Measurements from ENCODE around the gene RASGRP4. TPM values are rescaled to one million over a fixed set of nuclear protein-coding genes. Genes with fewer than 3 reads are reported as not detected.

Gene RASGRP4
- polyA plus RNA-seq, 6 donors from 2014 or later: 0.27 to 0.60 (median 0.30) TPM; not detected in 3

GRCh38 chr19:38402623-38402966 lies 23.4 kb downstream of the RASGRP4 start:
- peaks cover 0 to 28% (median 22%) of the 10 kb centered on the region in 3 donors for H3K27me3 Mint-ChIP-seq
- ATAC-seq (ENCODE audit: low read depth in 2 of 2) (no peak), DNase-seq (no peak)
- peak overlapping the region; percentile 63 to 95 (median 89) for H3K27ac Mint-ChIP-seq
- H3K4me3 Mint-ChIP-seq: peak overlapping the region; percentile 88 to 96 (median 92)
- peaks cover 4 to 24% (median 18%) of the 10 kb centered on the region in 3 donors for H3K4me1 Mint-ChIP-seq
- no peaks in the 10 kb centered on the region for H3K36me3 Mint-ChIP-seq
- no peaks in the 10 kb centered on the region for H3K9me3 Mint-ChIP-seq

GRCh38 chr19:38401148-38401547 lies 24.9 kb downstream of the RASGRP4 start:
- no peaks in the 10 kb centered on the region for H3K9me3 Mint-ChIP-seq
- H3K4me1 Mint-ChIP-seq: peaks cover 4 to 34% (median 27%) of the 10 kb centered on the region in 3 donors
- peaks cover 12 to 42% (median 34%) of the 10 kb centered on the region in 3 donors for H3K27me3 Mint-ChIP-seq
- H3K4me3 Mint-ChIP-seq: peak overlapping the region in 1 of 8 donors; percentile 78
- no peaks in the 10 kb centered on the region for H3K36me3 Mint-ChIP-seq
- ATAC-seq (ENCODE audit: low read depth in 2 of 2): no peak
- peak overlapping the region in 2 of 6 donors; percentile 15 to 41 for H3K27ac Mint-ChIP-seq
- no peak for DNase-seq

DNA sequence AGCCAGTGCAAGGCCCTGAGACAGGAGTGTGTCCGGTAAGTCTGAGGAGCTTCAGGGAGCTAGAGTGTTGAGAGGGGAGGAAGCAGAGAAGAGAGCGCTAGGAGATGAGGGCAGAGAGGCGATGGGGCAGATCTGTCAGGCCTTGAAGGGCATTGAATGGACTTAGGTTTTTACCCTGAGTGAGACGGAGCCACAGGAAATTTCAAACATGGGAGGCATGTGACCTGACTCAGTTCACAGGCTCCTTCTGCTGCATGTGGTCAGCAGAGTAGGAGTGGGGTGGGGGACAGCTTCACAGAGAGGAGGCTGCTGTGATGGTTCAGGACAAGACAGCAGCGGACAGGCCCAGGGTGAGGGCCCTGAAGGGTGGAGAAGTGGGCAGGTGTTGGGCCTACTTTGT lies 25.7 kb downstream of the RASGRP4 start:
- DNase-seq (no peak), ATAC-seq (ENCODE audit: low read depth in 2 of 2) (no peak)
- Mint-ChIP-seq H3K36me3 (no peaks in the 10 kb centered on the region), H3K4me1 (peaks cover 4 to 32% (median 27%) of the 10 kb centered on the region in 3 donors), H3K9me3 (no peaks in the 10 kb centered on the region), H3K27me3 (peaks cover 12 to 43% (median 34%) of the 10 kb centered on the region in 3 donors), H3K27ac (no peak overlapping the region), H3K4me3 (peak overlapping the region in 1 of 8 donors; percentile 7)

DNA sequence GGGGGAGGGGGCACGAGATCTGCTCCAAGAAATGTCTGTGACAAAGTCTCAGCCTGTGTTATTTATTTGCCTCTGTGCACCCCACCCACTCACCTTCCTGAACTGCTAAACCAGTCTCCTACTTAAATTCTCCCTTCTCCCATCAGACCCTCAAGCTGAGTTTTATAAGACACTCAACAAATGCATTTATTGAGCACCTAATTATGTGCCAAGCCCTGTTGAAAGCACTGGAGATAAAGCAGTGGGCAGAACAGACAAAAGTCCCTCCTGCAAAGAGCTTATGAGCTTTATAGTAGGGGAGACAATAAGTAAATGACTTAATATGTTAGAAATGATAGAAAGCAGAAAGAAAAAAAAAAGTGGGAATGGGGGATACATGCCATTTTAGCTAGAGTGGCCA lies 26.5 kb downstream of the RASGRP4 start:
- no peaks in the 10 kb centered on the region for H3K36me3 Mint-ChIP-seq
- DNase-seq: no peak
- H3K27me3 Mint-ChIP-seq: peaks cover 12 to 49% (median 34%) of the 10 kb centered on the region in 3 donors
- H3K9me3 Mint-ChIP-seq: no peaks in the 10 kb centered on the region
- peaks cover 9 to 31% (median 30%) of the 10 kb centered on the region in 3 donors for H3K4me1 Mint-ChIP-seq
- no peak for ATAC-seq (ENCODE audit: low read depth in 2 of 2)
- no peak overlapping the region for H3K27ac Mint-ChIP-seq
- H3K4me3 Mint-ChIP-seq: no peak overlapping the region

DNA sequence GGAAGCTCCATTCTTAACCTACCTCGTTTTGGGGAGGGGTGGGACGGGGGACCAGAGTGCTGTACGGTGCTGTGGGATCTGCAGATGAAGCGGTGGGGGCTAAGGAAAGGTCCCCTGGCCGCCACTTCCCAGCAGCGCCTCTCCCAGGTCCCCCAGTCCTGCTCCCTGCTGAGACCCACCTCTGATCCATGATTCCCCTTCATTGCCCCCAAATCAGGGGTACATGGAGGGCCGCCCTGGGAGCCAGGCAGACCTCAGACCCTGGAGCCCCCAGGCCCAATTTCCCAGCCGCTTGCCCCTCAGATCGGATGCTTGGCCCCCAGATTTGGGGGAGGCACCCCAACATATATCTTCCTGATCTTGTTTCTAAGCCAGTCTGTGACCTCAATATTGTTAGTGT lies 26.9 kb downstream of the RASGRP4 start:
- Mint-ChIP-seq H3K27ac (no peak overlapping the region), H3K9me3 (no peaks in the 10 kb centered on the region), H3K36me3 (no peaks in the 10 kb centered on the region), H3K4me3 (no peak overlapping the region), H3K27me3 (peaks cover 12 to 51% (median 37%) of the 10 kb centered on the region in 3 donors), H3K4me1 (peaks cover 10 to 28% (median 26%) of the 10 kb centered on the region in 3 donors)
- ATAC-seq (ENCODE audit: low read depth in 2 of 2) (no peak), DNase-seq (no peak)

GRCh38 chr19:38395381-38396114 lies 30.5 kb downstream of the RASGRP4 start:
- Mint-ChIP-seq H3K4me3 (peak overlapping the region; percentile 49 to 85 (median 73)), H3K27me3 (peaks cover 27 to 73% (median 52%) of the 10 kb centered on the region in 3 donors), H3K4me1 (peaks cover 8 to 23% (median 16%) of the 10 kb centered on the region in 3 donors), H3K36me3 (no peaks in the 10 kb centered on the region), H3K9me3 (no peaks in the 10 kb centered on the region), H3K27ac (peak overlapping the region in 2 of 6 donors; percentile 12 to 61)
- ATAC-seq (ENCODE audit: low read depth in 2 of 2) (peak; percentile 72 to 75), DNase-seq (no peak)

- Mint-ChIP-seq H3K27me3 (peaks cover 31 to 70% (median 51%) of the 10 kb centered on the region in 3 donors), H3K9me3 (no peaks in the 10 kb centered on the region), H3K4me1 (peaks cover 8 to 26% (median 16%) of the 10 kb centered on the region in 3 donors), H3K27ac (peak overlapping the region in 1 of 6 donors; percentile 14), H3K36me3 (no peaks in the 10 kb centered on the region), H3K4me3 (peak overlapping the region in 7 of 8 donors; percentile 49 to 85 (median 74))
- DNase-seq (no peak), ATAC-seq (ENCODE audit: low read depth in 2 of 2) (peak; percentile 70 to 74)
These were observed 31.5 kb downstream of the RASGRP4 start for GRCh38 chr19:38394488-38394887.

GRCh38 chr19:38392707-38393308 lies 33.2 kb downstream of the RASGRP4 start:
- H3K9me3 Mint-ChIP-seq: peaks cover 0 to 2% (median 0%) of the 10 kb centered on the region in 7 donors
- ATAC-seq (ENCODE audit: low read depth in 2 of 2) (no peak), DNase-seq (no peak)
- H3K4me3 Mint-ChIP-seq: no peak overlapping the region
- peaks cover 0 to under 1% of the 10 kb centered on the region in 2 donors for H3K36me3 Mint-ChIP-seq
- H3K4me1 Mint-ChIP-seq: peaks cover 15 to 35% (median 22%) of the 10 kb centered on the region in 3 donors
- peaks cover 36 to 63% (median 50%) of the 10 kb centered on the region in 3 donors for H3K27me3 Mint-ChIP-seq
- peak overlapping the region in 1 of 6 donors; percentile 24 for H3K27ac Mint-ChIP-seq

GRCh38 chr19:38391911-38392464 lies 34.0 kb downstream of the RASGRP4 start:
- H3K9me3 Mint-ChIP-seq: peaks cover 0 to 3% (median 0%) of the 10 kb centered on the region in 7 donors

GRCh38 chr19:38389957-38390924 lies 35.8 kb downstream of the RASGRP4 start:
- Mint-ChIP-seq H3K4me1 (peaks cover 21 to 32% (median 22%) of the 10 kb centered on the region in 3 donors), H3K27me3 (peaks cover 30 to 55% (median 43%) of the 10 kb centered on the region in 3 donors), H3K36me3 (peaks cover 0 to 8% of the 10 kb centered on the region in 2 donors), H3K4me3 (peak overlapping the region in 6 of 8 donors; percentile 10 to 82 (median 46)), H3K27ac (peak overlapping the region in 2 of 6 donors; percentile 22 to 62), H3K9me3 (peaks cover 0 to 3% (median 0%) of the 10 kb centered on the region in 7 donors)
- DNase-seq: no peak
- no peak for ATAC-seq (ENCODE audit: low read depth in 2 of 2)

More at GRCh38 chr19:38391911-38392464, 34.0 kb downstream of the RASGRP4 start:
- no peak overlapping the region for H3K4me3 Mint-ChIP-seq
- peaks cover 0 to 8% of the 10 kb centered on the region in 2 donors for H3K36me3 Mint-ChIP-seq
- H3K27ac Mint-ChIP-seq: peak overlapping the region in 1 of 6 donors; percentile 33
- peaks cover 22 to 38% (median 29%) of the 10 kb centered on the region in 3 donors for H3K4me1 Mint-ChIP-seq
- no peak for DNase-seq
- no peak for ATAC-seq (ENCODE audit: low read depth in 2 of 2)
- H3K27me3 Mint-ChIP-seq: peaks cover 38 to 63% (median 49%) of the 10 kb centered on the region in 3 donors

DNA sequence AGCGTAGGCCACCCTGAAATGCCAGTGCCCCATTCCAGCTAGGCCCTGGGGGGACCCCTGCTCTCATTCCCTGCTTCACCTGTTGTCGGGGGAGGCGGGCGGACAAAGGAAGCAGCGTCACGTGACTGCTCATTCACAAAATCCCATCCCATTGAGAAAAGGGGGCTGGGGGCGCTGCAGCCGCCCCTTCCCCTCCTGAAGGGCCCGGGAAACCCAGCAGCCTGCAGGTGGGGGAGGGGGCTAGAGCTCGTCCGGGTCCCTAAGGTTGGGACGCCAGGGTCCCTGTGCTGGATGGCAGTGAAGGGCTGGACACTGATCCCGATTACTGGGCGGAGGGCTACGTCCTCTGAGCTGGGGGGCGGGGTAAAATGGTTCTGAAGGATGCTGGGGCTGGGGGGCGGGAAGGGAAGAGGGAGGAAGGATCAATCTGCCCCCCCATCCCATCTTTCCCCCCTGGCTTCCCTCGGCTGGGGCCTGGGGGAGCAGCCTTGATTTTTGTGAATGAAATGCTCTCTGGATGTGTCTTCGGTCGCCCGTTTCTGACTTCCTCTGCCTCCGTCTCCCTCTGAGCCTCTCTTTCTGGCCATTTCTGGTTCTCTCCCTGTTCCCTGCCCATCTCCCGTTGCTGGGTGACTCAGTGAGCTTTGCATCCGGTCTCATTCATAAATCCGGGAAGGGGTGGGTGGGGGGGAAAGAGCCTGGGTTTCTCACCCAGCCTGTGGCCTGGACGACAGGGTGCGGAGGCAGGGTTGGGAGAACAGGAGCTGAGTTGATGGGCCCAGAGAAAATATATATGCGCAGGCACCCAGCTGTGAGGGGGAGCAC lies 36.7 kb downstream of the RASGRP4 start:
- H3K27me3 Mint-ChIP-seq: peaks cover 30 to 59% (median 42%) of the 10 kb centered on the region in 3 donors
- peak overlapping the region; percentile 42 to 82 (median 70) for H3K4me3 Mint-ChIP-seq
- H3K27ac Mint-ChIP-seq: peak overlapping the region in 2 of 6 donors; percentile 44 to 73
- DNase-seq: no peak
- peaks cover 14 to 31% (median 17%) of the 10 kb centered on the region in 3 donors for H3K4me1 Mint-ChIP-seq
- peaks cover 0 to 16% of the 10 kb centered on the region in 2 donors for H3K36me3 Mint-ChIP-seq
- peaks cover 0 to 3% (median 0%) of the 10 kb centered on the region in 7 donors for H3K9me3 Mint-ChIP-seq
- no peak for ATAC-seq (ENCODE audit: low read depth in 2 of 2)

Measured in naive B cell (primary cell).